ENCODE data around the gene TEX35.

TEX35 gene

GRCh38 chr1:178496410-178497135 is 16.3 kb upstream of the TEX35 start, which contains the start of gene CLEC20A:
CLEC20A (minus strand) TSS chr1:178496964; CDS start chr1:178496939, 25 bp downstream.
- no peak within 1 kb of the TSS for H3K4me3 ChIP-seq (ENCODE audit: low read depth, low read length)
- TF ChIP-seq MAX (IDR thresholded peaks at IDR 0.05; ENCODE audit: low read depth, low read length) (no peak), POLR2A (IDR thresholded peaks at IDR 0.05; ENCODE audit: extremely low read depth, insufficient read length) (no peak)
- DNase-seq (ENCODE audit: low read depth) = no peak

GRCh38 chr1:178497903-178498478 is 14.9 kb upstream of the TEX35 start:
- no peak for DNase-seq (ENCODE audit: low read depth)
- H3K4me3 ChIP-seq (ENCODE audit: low read depth, low read length) = no peak overlapping the region
- TF ChIP-seq CTCF (IDR thresholded peaks at IDR 0.05; ENCODE audit: low read depth, low read length) (no peak), MYC (IDR thresholded peaks at IDR 0.05; ENCODE audit: low read depth, low read length) (no peak), POLR2A (IDR thresholded peaks at IDR 0.05; ENCODE audit: extremely low read depth, insufficient read length) (no peak), MAX (IDR thresholded peaks at IDR 0.05; ENCODE audit: low read depth, low read length) (no peak)

GRCh38 chr1:178498896-178499675 is 13.8 kb upstream of the TEX35 start:
- DNase-seq (ENCODE audit: low read depth) = no peak
- H3K4me3 ChIP-seq (ENCODE audit: low read depth, low read length) = no peak overlapping the region
- TF ChIP-seq CTCF (IDR thresholded peaks at IDR 0.05; ENCODE audit: low read depth, low read length) = no peak
- TF ChIP-seq POLR2A (IDR thresholded peaks at IDR 0.05; ENCODE audit: extremely low read depth, insufficient read length) = no peak
- no peak for TF ChIP-seq MAX (IDR thresholded peaks at IDR 0.05; ENCODE audit: low read depth, low read length)
- no peak for TF ChIP-seq MYC (IDR thresholded peaks at IDR 0.05; ENCODE audit: low read depth, low read length)

GRCh38 chr1:178500091-178500770 is 12.7 kb upstream of the TEX35 start:
- no peak for DNase-seq (ENCODE audit: low read depth)
- TF ChIP-seq CTCF (IDR thresholded peaks at IDR 0.05; ENCODE audit: low read depth, low read length) = peak; percentile 20
- TF ChIP-seq MAX (IDR thresholded peaks at IDR 0.05; ENCODE audit: low read depth, low read length) = no peak
- no peak overlapping the region for H3K4me3 ChIP-seq (ENCODE audit: low read depth, low read length)

GRCh38 chr1:178500936-178501554 is 11.9 kb upstream of the TEX35 start:
- TF ChIP-seq CTCF (IDR thresholded peaks at IDR 0.05; ENCODE audit: low read depth, low read length) (no peak), MAX (IDR thresholded peaks at IDR 0.05; ENCODE audit: low read depth, low read length) (no peak), MYC (IDR thresholded peaks at IDR 0.05; ENCODE audit: low read depth, low read length) (no peak), POLR2A (IDR thresholded peaks at IDR 0.05; ENCODE audit: extremely low read depth, insufficient read length) (no peak)
- H3K4me3 ChIP-seq (ENCODE audit: low read depth, low read length) = no peak overlapping the region
- DNase-seq (ENCODE audit: low read depth) = no peak
